ENCODE measurements around the gene AGAP1. TPM values are rescaled to one million over a fixed set of nuclear protein-coding genes. Genes with fewer than 3 reads are reported as not detected.

The AGAP1 gene
- total and polyA plus RNA-seq, 10 donors: 1.1 to 26.6 (median 11.3) TPM

- Histone ChIP-seq H3K36me3 (peaks cover 0 to 17% (median 0%) of the 10 kb centered on the region in 6 donors), H3K27ac (no peak overlapping the region), H3K4me3 (no peak overlapping the region), H3K9me3 (no peaks in the 10 kb centered on the region), H3K27me3 (replicated peaks in 1 of 7) (no peaks in the 10 kb centered on the region), H3K4me1 (no peaks in the 10 kb centered on the region)
- WGBS, 5 donors: 93 to 96% (median 93%) methylated on average over 18 of the region's 18 CpGs
- peak; percentile 69 for DNase-seq
- TF ChIP-seq CTCF (IDR thresholded peaks at IDR 0.05 in 8 of 11, conservative IDR thresholded peaks at IDR 0.05 in 3 of 11) (no peak), POLR2A (IDR thresholded peaks at IDR 0.05) (no peak), POLR2AphosphoS5 (IDR thresholded peaks at IDR 0.05) (no peak)
- intact Hi-C loops (cut with DNase I; ENCODE audit: low total_unique reads): no loop called here
These were observed 474.9 kb downstream of the AGAP1 start for GRCh38 chr2:235968616-235969324.

- Histone ChIP-seq H3K9me3 (no peaks in the 10 kb centered on the region), H3K4me1 (no peaks in the 10 kb centered on the region), H3K36me3 (peaks cover 0 to 17% (median 0%) of the 10 kb centered on the region in 6 donors), H3K27me3 (replicated peaks in 1 of 7) (no peaks in the 10 kb centered on the region), H3K4me3 (no peak overlapping the region), H3K27ac (no peak overlapping the region)
- TF ChIP-seq POLR2A (IDR thresholded peaks at IDR 0.05) (no peak), CTCF (IDR thresholded peaks at IDR 0.05 in 8 of 11, conservative IDR thresholded peaks at IDR 0.05 in 3 of 11) (no peak), POLR2AphosphoS5 (IDR thresholded peaks at IDR 0.05) (no peak)
- DNase-seq: peak; percentile 52
- 86 to 91% (median 90%) methylated on average over 23 of the region's 23 CpGs for WGBS, 5 donors
- intact Hi-C loops (cut with DNase I; ENCODE audit: low total_unique reads): no loop called here
These were observed 476.6 kb downstream of the AGAP1 start for GRCh38 chr2:235970204-235971040.

GRCh38 chr2:235976516-235976915 lies 482.7 kb downstream of the AGAP1 start:
- Histone ChIP-seq H3K9me3 (no peaks in the 10 kb centered on the region), H3K27ac (no peak overlapping the region), H3K4me3 (no peak overlapping the region), H3K4me1 (no peaks in the 10 kb centered on the region), H3K36me3 (no peaks in the 10 kb centered on the region), H3K27me3 (replicated peaks in 1 of 7) (no peaks in the 10 kb centered on the region)
- peak; percentile 36 for DNase-seq
- TF ChIP-seq POLR2AphosphoS5 (IDR thresholded peaks at IDR 0.05): no peak
- no peak for TF ChIP-seq POLR2A (IDR thresholded peaks at IDR 0.05)
- TF ChIP-seq CTCF (IDR thresholded peaks at IDR 0.05 in 8 of 11, conservative IDR thresholded peaks at IDR 0.05 in 3 of 11): no peak
- intact Hi-C loops (cut with DNase I; ENCODE audit: low total_unique reads): no loop called here
- WGBS, 5 donors: 79 to 89% (median 88%) methylated on average over 6 of the region's 6 CpGs

DNA sequence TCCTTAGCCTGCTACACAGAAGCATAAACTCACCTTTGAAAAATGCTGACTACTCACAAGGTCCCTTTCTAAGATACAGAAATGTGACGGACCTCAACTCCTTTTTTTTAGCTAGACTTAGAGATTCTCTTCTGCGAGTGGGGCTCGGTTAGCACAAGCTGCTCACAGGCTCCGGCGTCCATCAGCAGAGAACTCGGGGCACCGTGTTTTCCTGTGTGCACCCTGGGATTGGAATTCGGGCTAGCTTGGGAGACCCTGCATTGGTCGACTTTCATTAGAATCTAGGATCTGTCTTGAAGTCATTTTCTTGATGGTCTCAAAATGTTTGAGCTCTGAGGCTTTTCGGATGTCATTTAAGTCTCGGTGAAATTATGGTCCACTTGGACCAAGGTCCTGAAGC lies 483.1 kb downstream of the AGAP1 start:
- WGBS, 5 donors: 82 to 95% (median 92%) methylated on average over 11 of the region's 11 CpGs
- Histone ChIP-seq H3K27ac (no peak overlapping the region), H3K36me3 (no peaks in the 10 kb centered on the region), H3K4me3 (no peak overlapping the region), H3K9me3 (no peaks in the 10 kb centered on the region), H3K27me3 (replicated peaks in 1 of 7) (no peaks in the 10 kb centered on the region), H3K4me1 (no peaks in the 10 kb centered on the region)
- intact Hi-C loops (cut with DNase I; ENCODE audit: low total_unique reads): no loop called here
- DNase-seq: peak; percentile 22
- TF ChIP-seq CTCF (IDR thresholded peaks at IDR 0.05 in 8 of 11, conservative IDR thresholded peaks at IDR 0.05 in 3 of 11): no peak
- TF ChIP-seq POLR2A (IDR thresholded peaks at IDR 0.05): no peak
- TF ChIP-seq POLR2AphosphoS5 (IDR thresholded peaks at IDR 0.05): no peak

All from spleen (tissue), 11 donors.